Erythroblast (primary cell): ENCODE data around the gene GBP2.

ENCODE experiments used
- GATA1 ChIP-seq: IDR thresholded peaks from 2 replicates; pipeline ENCODE4 v1.6.1; 2011; ENCODE audit warnings: low read depth, mild to moderate bottlenecking, control low read depth, low read length, moderate library complexity
- POLR2A ChIP-seq: IDR thresholded peaks from 2 replicates; pipeline ENCODE4 v1.6.1; 2011; ENCODE audit warnings: mild to moderate bottlenecking, low read length

GRCh38 chr1:89068291-89068690, 57.6 kb downstream of the GBP2 start:
- TF ChIP-seq POLR2A: no peak
- no peak for TF ChIP-seq GATA1
